ENCODE results near the gene ASCC1. TPM values are rescaled to one million over a fixed set of nuclear protein-coding genes. Genes with fewer than 3 reads are reported as not detected.

The ASCC1 gene
- total RNA-seq, 1 experiment from 2014 or later: 15.7 TPM

DNA sequence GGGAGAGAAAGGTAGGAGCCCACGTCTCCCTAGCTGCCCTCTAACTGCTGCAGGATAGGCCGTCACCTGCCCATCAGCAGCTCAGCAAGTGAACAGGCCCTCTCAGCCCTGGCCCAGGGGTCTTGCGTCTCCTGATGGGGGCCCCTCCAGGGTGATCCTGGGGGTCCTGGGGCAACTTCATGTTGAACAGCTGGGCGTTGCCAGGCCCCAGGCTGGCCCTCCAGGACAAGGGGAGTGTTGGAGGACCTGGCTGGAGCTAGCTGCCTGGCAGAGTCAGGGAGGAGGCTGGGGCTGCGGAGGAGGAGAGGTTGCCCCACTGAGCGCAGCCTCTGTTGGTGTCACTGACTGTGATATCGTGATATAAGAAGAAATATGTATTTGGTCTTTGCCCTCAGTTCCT, 162.4 kb downstream of the ASCC1 start:
- Histone ChIP-seq H4K20me1 (ENCODE audit: low read length) (no peaks in the 10 kb centered on the region), H3K36me3 (ENCODE audit: low read depth, low read length) (no peaks in the 10 kb centered on the region), H3F3A (ENCODE audit: low read length, unreplicated experiment) (no peaks in the 10 kb centered on the region), H3K27ac (ENCODE audit: low read length) (no peak overlapping the region), H3K4me3 (ENCODE audit: low read length) (no peak overlapping the region), H3K4me2 (ENCODE audit: low read length) (no peak overlapping the region), H3K9me2 (replicated peaks; ENCODE audit: low read length) (no peaks in the 10 kb centered on the region), H3K9me3 (ENCODE audit: low read length) (no peaks in the 10 kb centered on the region), H3K9ac (ENCODE audit: low read length) (no peak overlapping the region), H2AFZ (ENCODE audit: low read length) (no peak overlapping the region), H3K27me3 (ENCODE audit: low read length) (no peaks in the 10 kb centered on the region), H3K4me1 (ENCODE audit: insufficient read depth, low read length) (no peaks in the 10 kb centered on the region), H3K79me2 (ENCODE audit: low read length) (no peaks in the 10 kb centered on the region)
- CTCF ChIA-PET: no interaction called here
- no peak for ATAC-seq
- DNase-seq: no peak
- POLR2A ChIA-PET (ENCODE audit: unreplicated experiment): no interaction called here
- no peak for TF ChIP-seq EZH2phosphoT487 (IDR thresholded peaks at IDR 0.05; ENCODE audit: borderline replicate concordance, low read length)
- TF ChIP-seq EZH2 (IDR thresholded peaks at IDR 0.05; ENCODE audit: low read length, unreplicated experiment): no peak
- TF ChIP-seq, protein P1, sequence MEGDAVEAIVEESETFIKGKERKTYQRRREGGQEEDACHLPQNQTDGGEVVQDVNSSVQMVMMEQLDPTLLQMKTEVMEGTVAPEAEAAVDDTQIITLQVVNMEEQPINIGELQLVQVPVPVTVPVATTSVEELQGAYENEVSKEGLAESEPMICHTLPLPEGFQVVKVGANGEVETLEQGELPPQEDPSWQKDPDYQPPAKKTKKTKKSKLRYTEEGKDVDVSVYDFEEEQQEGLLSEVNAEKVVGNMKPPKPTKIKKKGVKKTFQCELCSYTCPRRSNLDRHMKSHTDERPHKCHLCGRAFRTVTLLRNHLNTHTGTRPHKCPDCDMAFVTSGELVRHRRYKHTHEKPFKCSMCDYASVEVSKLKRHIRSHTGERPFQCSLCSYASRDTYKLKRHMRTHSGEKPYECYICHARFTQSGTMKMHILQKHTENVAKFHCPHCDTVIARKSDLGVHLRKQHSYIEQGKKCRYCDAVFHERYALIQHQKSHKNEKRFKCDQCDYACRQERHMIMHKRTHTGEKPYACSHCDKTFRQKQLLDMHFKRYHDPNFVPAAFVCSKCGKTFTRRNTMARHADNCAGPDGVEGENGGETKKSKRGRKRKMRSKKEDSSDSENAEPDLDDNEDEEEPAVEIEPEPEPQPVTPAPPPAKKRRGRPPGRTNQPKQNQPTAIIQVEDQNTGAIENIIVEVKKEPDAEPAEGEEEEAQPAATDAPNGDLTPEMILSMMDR (conservative IDR thresholded peaks at IDR 0.05; ENCODE audit: low read depth, low read length): no peak
- intact Hi-C loops (cut with micrococcal nuclease): no loop called here
- BruUV-seq (replicated peaks): no TSS peak

DNA sequence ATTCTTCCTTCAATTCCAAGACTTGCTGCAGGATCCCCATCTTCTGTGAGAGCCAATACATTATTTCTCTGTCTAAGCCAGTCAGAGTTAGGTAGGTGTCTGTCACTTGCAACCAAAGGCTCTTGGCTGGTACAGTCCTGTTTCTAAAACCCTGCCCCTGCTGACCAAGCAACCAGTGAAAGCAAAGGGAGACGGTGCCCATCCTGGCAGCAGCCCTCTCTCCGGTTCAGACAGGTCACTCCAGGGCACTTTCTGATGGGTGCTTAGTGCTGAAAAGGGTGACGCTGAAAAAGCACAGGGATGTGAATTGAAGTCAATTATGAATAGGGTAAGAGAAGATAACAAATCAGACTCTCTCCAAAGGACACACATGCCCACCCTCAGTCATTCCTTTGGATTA, 165.2 kb downstream of the ASCC1 start:
- no peak for TF ChIP-seq EZH2phosphoT487 (IDR thresholded peaks at IDR 0.05; ENCODE audit: borderline replicate concordance, low read length)
- TF ChIP-seq, protein P1 (conservative IDR thresholded peaks at IDR 0.05; ENCODE audit: low read depth, low read length): no peak
- no peak for TF ChIP-seq EZH2 (IDR thresholded peaks at IDR 0.05; ENCODE audit: low read length, unreplicated experiment)
- Histone ChIP-seq H3K36me3 (ENCODE audit: low read depth, low read length) (no peaks in the 10 kb centered on the region; the same call in 1 of the 2 replicates), H2AFZ (ENCODE audit: low read length) (no peak overlapping the region), H3K27me3 (ENCODE audit: low read length) (no peaks in the 10 kb centered on the region), H3K4me1 (ENCODE audit: insufficient read depth, low read length) (no peaks in the 10 kb centered on the region; the same call in 1 of the 2 replicates), H3K9me3 (ENCODE audit: low read length) (no peaks in the 10 kb centered on the region), H3K9ac (ENCODE audit: low read length) (no peak overlapping the region), H3K27ac (ENCODE audit: low read length) (no peak overlapping the region), H3F3A (ENCODE audit: low read length, unreplicated experiment) (no peaks in the 10 kb centered on the region), H4K20me1 (ENCODE audit: low read length) (no peaks in the 10 kb centered on the region), H3K4me3 (ENCODE audit: low read length) (no peak overlapping the region), H3K79me2 (ENCODE audit: low read length) (no peaks in the 10 kb centered on the region), H3K4me2 (ENCODE audit: low read length) (no peak overlapping the region), H3K9me2 (replicated peaks; ENCODE audit: low read length) (no peaks in the 10 kb centered on the region)
- intact Hi-C loops (cut with micrococcal nuclease): no loop called here
- ChIA-PET CTCF (no interaction called here), POLR2A (ENCODE audit: unreplicated experiment) (no interaction called here)
- DNase-seq (no peak), ATAC-seq (no peak)
- no TSS peak for BruUV-seq (replicated peaks)

DNA sequence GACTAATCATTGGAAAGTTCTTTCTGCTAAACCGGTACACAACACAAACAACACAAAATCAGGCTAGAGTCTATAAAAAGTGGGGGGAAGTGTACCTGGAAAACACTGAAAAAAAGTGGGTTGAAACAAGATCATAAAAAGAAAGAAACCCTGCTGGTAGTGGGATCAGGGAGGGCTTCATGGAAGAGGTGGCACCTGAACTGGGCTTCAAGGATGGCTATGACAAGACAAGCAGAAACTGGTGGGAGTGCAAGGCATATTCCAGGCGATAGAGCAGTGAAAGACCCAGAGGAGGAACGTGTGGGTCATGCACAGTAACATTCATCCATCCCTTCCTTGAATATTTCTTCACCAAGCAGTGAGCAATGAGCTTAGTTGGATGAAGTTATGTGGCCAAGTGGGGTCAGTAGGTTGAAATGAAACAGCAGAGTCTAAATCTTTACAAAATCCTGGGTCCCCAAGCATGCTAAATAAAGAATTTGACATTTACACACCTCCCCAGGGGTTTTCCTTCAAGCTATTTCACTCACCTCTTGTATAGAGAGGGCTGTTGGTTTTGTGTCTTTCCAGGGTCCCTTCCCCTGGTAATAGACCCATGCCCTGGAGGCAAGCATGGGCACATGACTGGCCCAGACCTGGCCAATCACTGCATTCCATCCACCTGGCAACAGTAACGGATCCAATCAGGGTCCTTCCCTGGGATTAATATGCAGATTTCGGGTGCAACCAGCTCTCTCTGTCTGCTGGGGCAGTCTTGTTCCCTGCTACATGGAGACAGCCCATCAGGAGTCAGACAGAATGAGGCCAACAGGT, 165.9 kb downstream of the ASCC1 start:
- TF ChIP-seq, protein P1 (conservative IDR thresholded peaks at IDR 0.05; ENCODE audit: low read depth, low read length): no peak
- TF ChIP-seq EZH2phosphoT487 (IDR thresholded peaks at IDR 0.05; ENCODE audit: borderline replicate concordance, low read length) (no peak), EZH2 (IDR thresholded peaks at IDR 0.05; ENCODE audit: low read length, unreplicated experiment) (no peak)
- Histone ChIP-seq H3K27ac (ENCODE audit: low read length) (no peak overlapping the region), H4K20me1 (ENCODE audit: low read length) (no peaks in the 10 kb centered on the region), H3K9me3 (ENCODE audit: low read length) (no peaks in the 10 kb centered on the region), H3K4me1 (ENCODE audit: insufficient read depth, low read length) (no peaks in the 10 kb centered on the region; the same call in 1 of the 2 replicates), H3K36me3 (ENCODE audit: low read depth, low read length) (no peaks in the 10 kb centered on the region; the same call in 1 of the 2 replicates), H3F3A (ENCODE audit: low read length, unreplicated experiment) (no peaks in the 10 kb centered on the region), H3K4me2 (ENCODE audit: low read length) (no peak overlapping the region), H2AFZ (ENCODE audit: low read length) (no peak overlapping the region), H3K79me2 (ENCODE audit: low read length) (no peaks in the 10 kb centered on the region), H3K9me2 (replicated peaks; ENCODE audit: low read length) (no peaks in the 10 kb centered on the region), H3K27me3 (ENCODE audit: low read length) (no peaks in the 10 kb centered on the region), H3K4me3 (ENCODE audit: low read length) (no peak overlapping the region), H3K9ac (ENCODE audit: low read length) (no peak overlapping the region)
- no TSS peak for BruUV-seq (replicated peaks)
- no peak for DNase-seq
- ChIA-PET POLR2A (ENCODE audit: unreplicated experiment) (no interaction called here), CTCF (no interaction called here)
- no peak for ATAC-seq
- intact Hi-C loops (cut with micrococcal nuclease): loop anchor here (2.0 to 5.0 kb wide), 2 partner anchors 133 to 173 kb away; no protein-coding TSS in a partner anchor

Measured in PC-3 (cell line).